K562 (cell line): ENCODE results near the gene RECQL5. TPM values are rescaled to one million over a fixed set of nuclear protein-coding genes. Genes with fewer than 3 reads are reported as not detected.
A peak's percentile ranks its signal among the peaks of the same experiment; 100 is the strongest.

Source experiments
- ATAC-seq: fragments of 200-7000 bp; cut with Tn5 transposase; 3 replicates; pipeline ENCODE4 v1.9.1; 2020; ENCODE audit warnings: moderate library complexity
- BruUV-seq: library from RNA; stranded (reverse); fragments of 400-500 nt; replicated peaks from 2 replicates; lab custom pipeline; 2021; lab: Mats Ljungman, UMichigan
- CTCF ChIA-PET: fragments of 300-600 bp; formaldehyde crosslinking; extraction: SDS; loops from one replicate; lab custom pipeline; 2021; ENCODE audit warnings: low intra/inter-chr PET ratio; lab: Yijun Ruan, JAX
- POLR2A ChIA-PET: fragments of 300-600, 350-650 bp; sonication (Branson Sonifier 250); formaldehyde crosslinking; extraction: SDS; loops from one replicate; lab custom pipeline; 2021; ENCODE audit warnings: antibody characterized with exemption, inconsistent platforms; lab: Yijun Ruan, JAX
- DNase-seq, 4 experiments: peaks; one replicate each; pipeline versions ENCODE4 v3.0.0 to v3.0.0-alpha.2; 2011 to 2018; ENCODE audit warnings: low spot score in 3 of 4, mixed read lengths in 3 of 4; ENCODE audit errors: extremely low read depth in 1 of 4
- FAIRE-seq: peaks from 2 replicates; lab custom pipeline; 2011; peaks lifted over from hg19 to GRCh38; lab: Jason Lieb, UNC
- H2AFZ ChIP-seq: 2 replicates; pipeline ENCODE4 v1.6.0; 2011; ENCODE audit warnings: low read depth, low read length, control low read depth, inconsistent platforms
- H3K27ac ChIP-seq: fragments of 200-600 bp; 3 replicates; pipeline ENCODE4 v1.8.0; 2011; ENCODE audit warnings: low read depth, mild to moderate bottlenecking, control low read depth, inconsistent platforms, low read length, moderate library complexity, mixed read lengths; ENCODE audit errors: extremely low read depth
- H3K27me3 ChIP-seq, 2 experiments: fragments of 300-600 bp in 1 of 2; 2 replicates in 1 of 2; 3 replicates in 1 of 2; pipeline versions ENCODE4 v1.6.0 to v1.8.0; 2011; ENCODE audit warnings: inconsistent platforms in 2 of 2, low read length in 2 of 2, mild to moderate bottlenecking in 1 of 2, mixed read lengths in 1 of 2, moderate library complexity in 1 of 2; ENCODE audit not compliant: control insufficient read depth in 2 of 2, insufficient read depth in 2 of 2
- H3K36me3 ChIP-seq: fragments of 300-600 bp; 3 replicates; pipeline ENCODE4 v1.8.0; 2011; ENCODE audit warnings: mild to moderate bottlenecking, low read length, inconsistent platforms; ENCODE audit not compliant: control insufficient read depth, insufficient read depth
- H3K4me1 ChIP-seq, 2 experiments: fragments of 200-600 bp in 1 of 2; replicated peaks in 1 of 2; 2 replicates in 1 of 2; 3 replicates in 1 of 2; pipeline versions ENCODE4 v1.5.1 to v1.8.0; 2011; ENCODE audit warnings: inconsistent platforms in 2 of 2, low read length in 2 of 2, mild to moderate bottlenecking in 1 of 2, mixed read lengths in 1 of 2, moderate library complexity in 1 of 2; ENCODE audit not compliant: control insufficient read depth in 2 of 2, insufficient read depth in 2 of 2
- H3K4me2 ChIP-seq: 2 replicates; pipeline ENCODE4 v1.6.1; 2011; ENCODE audit warnings: low read length, control low read depth, inconsistent platforms, mixed read lengths; ENCODE audit not compliant: insufficient read depth
- H3K4me3 ChIP-seq: fragments of 200-600 bp; sonication (generic), shearing (Covaris generic); 2 replicates; pipeline ENCODE4 v1.5.1; 2016; ENCODE audit warnings: control low read depth, inconsistent platforms
- H3K79me2 ChIP-seq: fragments of 200-600 bp; 3 replicates; pipeline ENCODE4 v1.8.0; 2011; ENCODE audit warnings: low read length, inconsistent platforms; ENCODE audit not compliant: control insufficient read depth, insufficient read depth
- H3K9ac ChIP-seq, 2 experiments: 2 replicates each; pipeline versions ENCODE4 v1.6.0 to v1.6.1; 2011; ENCODE audit warnings: low read depth in 2 of 2, low read length in 2 of 2, control low read depth in 1 of 2, inconsistent platforms in 1 of 2, mild to moderate bottlenecking in 1 of 2, mixed read lengths in 1 of 2; ENCODE audit not compliant: insufficient read depth in 1 of 2
- H3K9me1 ChIP-seq: one replicate; pipeline ENCODE4 v1.6.0; 2011; ENCODE audit warnings: inconsistent platforms, mild to moderate bottlenecking, low read length, moderate library complexity; ENCODE audit not compliant: control insufficient read depth, insufficient read depth
- H3K9me3 ChIP-seq: replicated peaks from 2 replicates; pipeline ENCODE4 v1.5.1; 2011; ENCODE audit warnings: low read depth, low read length, inconsistent platforms; ENCODE audit not compliant: control insufficient read depth, insufficient read depth
- H4K20me1 ChIP-seq: replicated peaks from 2 replicates; pipeline ENCODE4 v1.6.1; 2011; ENCODE audit warnings: low read length, inconsistent platforms, mixed read lengths; ENCODE audit not compliant: control insufficient read depth, insufficient read depth
- BMI1 ChIP-seq: fragments of 150-350 bp; IDR thresholded peaks from 2 replicates; pipeline ENCODE4 v1.6.1; 2014; ENCODE audit warnings: low read length
- CHD1 ChIP-seq: fragments of 200-600 bp; sonication (generic); IDR thresholded peaks from one replicate; pipeline ENCODE4 v1.6.1; 2012; ENCODE audit warnings: mild to moderate bottlenecking, moderate library complexity, low read length, inconsistent platforms
- COPS2 ChIP-seq: fragments of 450-650 bp; conservative IDR thresholded peaks from 2 replicates; pipeline ENCODE4 v1.6.1; 2016; ENCODE audit warnings: mild to moderate bottlenecking, moderate library complexity
- NFIC ChIP-seq: fragments of 450-650 bp; IDR thresholded peaks from 2 replicates; pipeline ENCODE4 v1.6.1; 2017; ENCODE audit warnings: mild to moderate bottlenecking, inconsistent platforms
- SMARCA4 ChIP-seq: fragments of 450-650 bp; IDR thresholded peaks from 2 replicates; pipeline ENCODE4 v1.6.1; 2016
- SRSF7 ChIP-seq: fragments of 200-400 bp; formaldehyde crosslinking; optimal IDR thresholded peaks from 2 replicates; pipeline ENCODE3; 2017; ENCODE audit warnings: mild to moderate bottlenecking, low read depth, low read length
- ZNF589 ChIP-seq: fragments of 200-800 bp; sonication (Bioruptor generic); IDR thresholded peaks from 2 replicates; pipeline ENCODE4 v1.6.1; 2016; ENCODE audit warnings: low read depth, missing genetic modification characterization, missing compliant biosample characterization
- WGBS: fragments of 100-300 bp; shearing (Covaris generic); methylation state at CpG from one replicate; pipeline ENCODE4 v1.1.6; 2016; ENCODE audit warnings: low coverage, mixed read lengths; ENCODE audit not compliant: insufficient coverage; ENCODE audit errors: missing lambda C conversion rate; 5-methylcytosine and 5-hydroxymethylcytosine counted together
- in situ Hi-C: fragments of 300-500 bp; cut with MboI; formaldehyde crosslinking; loops from 4 replicates; pipeline ENCODE4 v1.15.0; 2018; ENCODE audit warnings: inconsistent platforms, mixed read lengths
- intact Hi-C: fragments of 100-400 bp; cut with micrococcal nuclease; formaldehyde crosslinking; loops from 2 replicates; pipeline ENCODE4 v1.14.2; 2022
- polyA plus RNA-seq, 8 experiments: library from polyadenylated mRNA; depleted of rRNA in 4 of 8; stranded (reverse) in 5 of 8; unstranded in 3 of 8; fragments of >200 nt; fragmentation: Nextera tagmentation in 2 of 8; fragmentation: Illumina TruSeq in 1 of 8; extraction: Ambion mirVana in 2 of 8; extraction: Trizol in 1 of 8; gene quantifications; 2 replicates each; pipeline versions ENCODE4 v1.2.1 to v1.2.3, GENCODE V29; 2011 to 2014; ENCODE audit warnings: inconsistent platforms in 1 of 8, missing spikeins in 1 of 8
- total RNA-seq, 7 experiments: library from RNA; depleted of rRNA in 6 of 7; stranded (reverse); fragments of >200 nt in 6 of 7; fragmentation: Illumina TruSeq in 2 of 7; extraction: Trizol in 2 of 7; gene quantifications; 2 replicates each; pipeline versions ENCODE4 v1.2.1 to v1.2.3, GENCODE V29; 2011 to 2021; ENCODE audit warnings: low replicate concordance in 1 of 7

Gene RECQL5
- total and polyA plus RNA-seq, 9 of the 15 experiments (the other 6 are each of a cell fraction or from before 2014, with no cell fraction given) = 4.1 to 34.8 (median 16.4) TPM

DNA sequence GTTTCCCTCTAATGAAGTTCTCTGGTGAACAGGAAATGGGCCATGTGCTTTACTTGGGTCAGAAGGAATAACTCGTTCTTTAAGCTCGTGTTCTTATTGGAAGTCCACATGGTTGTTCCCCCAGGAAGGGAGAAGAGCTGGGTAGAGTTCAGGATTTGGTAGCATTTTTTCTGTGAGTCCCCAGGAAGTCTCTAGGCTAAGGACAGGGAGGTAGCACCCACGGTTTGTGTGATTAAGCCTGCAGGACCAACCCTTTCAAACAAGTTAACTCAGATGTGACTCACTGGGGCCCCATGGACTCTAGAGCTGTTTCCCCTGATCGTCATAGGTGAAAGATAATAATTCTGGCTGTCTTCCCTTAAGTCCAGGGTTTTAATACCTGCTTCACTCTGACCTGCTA, 16.6 kb upstream of the RECQL5 start (continued):
- TF ChIP-seq SMARCA4 = 0 out of 2 replicates have a peak, but pooled peaks have one; percentile 12
- no peak for TF ChIP-seq COPS2
- no peak for TF ChIP-seq NFIC
- no peak for TF ChIP-seq CHD1
- TF ChIP-seq, all 486 proteins: peak for 5

DNA sequence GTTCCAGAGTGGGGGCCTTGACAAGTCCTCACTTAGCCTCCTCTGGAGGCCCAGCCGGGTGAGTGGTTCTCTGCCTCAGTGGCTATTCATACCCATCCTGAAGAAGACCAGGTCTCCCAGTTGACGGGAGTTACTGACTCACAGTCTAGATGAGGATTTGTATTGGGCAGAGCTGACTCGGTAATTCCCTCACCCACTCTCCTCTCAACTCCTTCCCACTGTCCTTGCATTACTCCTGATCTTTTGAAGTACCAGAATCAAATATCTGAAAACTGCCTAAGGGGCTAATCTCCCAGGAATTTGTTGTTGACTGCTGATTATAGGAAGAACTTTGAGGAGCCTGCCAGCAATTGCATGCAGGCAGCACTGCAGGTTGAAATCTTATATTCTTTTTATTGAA, 14.3 kb upstream of the RECQL5 start:
- no peak overlapping the region for H2AFZ ChIP-seq
- ChIA-PET POLR2A (interaction anchor here (1.0 to 1.6 kb wide), 2 partner anchors 11 to 61 kb away, joined by 3 read pairs; no protein-coding TSS in a partner anchor), CTCF (no interaction called here)
- H3K27ac ChIP-seq = no peak overlapping the region
- peaks cover 54% of the 10 kb centered on the region for H3K79me2 ChIP-seq
- DNase-seq (no peak), FAIRE-seq (no peak), ATAC-seq (no peak)
- TF ChIP-seq BMI1 = no peak
- TF ChIP-seq ZNF589 (CRISPR knock-in tag) = no peak
- TF ChIP-seq SRSF7 = no peak
- WGBS = 74% methylated on average over 3 of the region's 3 CpGs
- no TSS peak for BruUV-seq
- H3K4me3 ChIP-seq = no peak overlapping the region
- H3K27me3 ChIP-seq = no peaks in the 10 kb centered on the region
- peaks cover 0 to 15% of the 10 kb centered on the region in 2 experiments; a peak in 2 of 5 replicates for H3K4me1 ChIP-seq
- peaks cover 5% of the 10 kb centered on the region for H3K9me1 ChIP-seq
- in situ Hi-C loops = no loop called here
- H4K20me1 ChIP-seq = peaks cover 4% of the 10 kb centered on the region; the same call in 1 of the 2 replicates
- H3K9me3 ChIP-seq = no peaks in the 10 kb centered on the region
- H3K4me2 ChIP-seq = no peak overlapping the region
- peaks cover 57% of the 10 kb centered on the region; the same call in 2 of the 3 replicates for H3K36me3 ChIP-seq
- no peak overlapping the region; a peak in 1 of 4 replicates for H3K9ac ChIP-seq
- intact Hi-C loops = no loop called here
